DMS114 treated with DMSO at 0.1 percent for 48 hours (cell line): ENCODE results near the gene GRIN2D.
A peak's percentile ranks its signal among the peaks of the same experiment; 100 is the strongest.
"Not testable (repeated sequence)": the region's sequence is repeated elsewhere in the genome, so short reads cannot be mapped to it uniquely, and the experiment has no call there.

Experiments
- DNase-seq: peaks from one replicate; lab custom pipeline; 2025; ENCODE audit not compliant: unreplicated experiment; lab: John Stamatoyannopoulos, UW

The GRIN2D gene

DNA sequence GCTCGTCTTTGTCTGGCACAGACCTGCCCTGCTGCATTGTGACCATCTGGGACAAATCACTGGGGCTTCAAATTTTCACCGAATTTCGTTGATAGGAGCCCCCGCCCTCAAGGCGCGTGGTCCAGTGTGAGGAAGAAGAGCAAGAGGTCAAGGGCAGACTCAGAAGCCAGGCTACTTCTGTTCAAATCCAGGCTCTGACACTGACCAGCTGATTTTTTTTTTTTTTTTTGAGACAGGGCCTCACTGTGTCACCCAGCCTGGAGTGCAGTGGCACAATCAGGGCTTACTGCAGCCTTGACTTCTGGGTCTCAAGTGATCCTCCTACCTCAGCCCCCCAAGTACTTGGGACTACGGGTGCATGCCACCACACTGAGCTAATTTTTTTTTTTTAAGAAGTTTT, 22.1 kb upstream of the GRIN2D start:
- DNase-seq: no peak

DNA sequence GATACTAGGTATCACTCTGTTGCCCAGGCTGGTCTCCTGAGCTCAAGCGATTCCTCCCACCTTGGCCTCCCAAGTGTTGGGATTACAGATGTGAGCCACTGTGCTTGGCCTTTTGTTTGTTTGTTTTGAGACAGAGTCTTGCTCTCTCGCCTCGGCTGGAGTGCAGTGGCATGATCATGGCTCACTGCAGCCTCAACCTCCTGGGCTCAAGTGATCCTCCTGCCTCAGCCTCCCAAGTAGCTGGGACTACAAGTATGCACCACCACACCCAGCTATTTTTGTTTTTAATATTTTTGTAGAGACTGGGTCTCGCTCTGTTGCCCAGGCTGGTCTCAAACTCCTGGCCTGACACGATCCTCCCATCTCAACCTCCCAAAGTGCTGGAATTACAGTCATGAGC, 21.7 kb upstream of the GRIN2D start:
- not testable (repeated sequence) for DNase-seq

DNA sequence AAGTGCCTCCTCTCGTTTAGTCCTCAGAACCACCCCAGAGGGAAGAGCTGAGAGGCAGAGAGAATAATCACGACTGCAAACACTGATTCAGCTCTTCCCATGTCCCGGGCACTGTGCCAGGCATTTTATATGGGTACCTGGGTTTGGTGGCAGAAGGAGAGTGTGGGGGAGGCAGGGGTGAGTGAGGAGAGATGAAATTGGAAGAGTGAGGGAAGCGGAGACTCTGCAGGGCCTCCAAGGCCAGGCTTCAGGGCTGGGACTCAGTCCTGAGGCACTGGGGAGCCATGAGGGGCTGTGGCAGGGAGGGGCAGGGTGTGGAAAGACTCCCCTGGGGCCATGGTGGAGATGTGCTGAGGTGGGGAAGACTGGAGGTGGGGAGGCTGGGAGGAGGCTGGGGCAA, 20.6 kb upstream of the GRIN2D start:
- no peak for DNase-seq

DNA sequence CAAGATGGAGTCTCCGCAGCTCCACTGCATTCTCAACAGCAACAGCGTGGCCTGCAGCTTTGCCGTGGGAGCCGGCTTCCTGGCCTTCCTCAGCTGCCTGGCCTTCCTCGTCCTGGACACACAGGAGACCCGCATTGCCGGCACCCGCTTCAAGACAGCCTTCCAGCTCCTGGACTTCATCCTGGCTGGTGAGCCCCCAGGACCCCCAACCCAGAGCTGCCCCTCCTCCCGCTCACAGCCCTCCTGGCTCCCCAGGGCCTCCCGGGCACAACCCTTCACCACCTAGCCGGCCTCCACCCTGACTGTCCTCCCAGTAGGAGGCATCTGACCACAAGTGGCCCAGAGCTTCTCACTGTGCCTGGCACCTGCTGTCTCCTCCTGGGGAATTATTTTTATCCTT, 19.9 kb upstream of the GRIN2D start:
- no peak for DNase-seq

DNA sequence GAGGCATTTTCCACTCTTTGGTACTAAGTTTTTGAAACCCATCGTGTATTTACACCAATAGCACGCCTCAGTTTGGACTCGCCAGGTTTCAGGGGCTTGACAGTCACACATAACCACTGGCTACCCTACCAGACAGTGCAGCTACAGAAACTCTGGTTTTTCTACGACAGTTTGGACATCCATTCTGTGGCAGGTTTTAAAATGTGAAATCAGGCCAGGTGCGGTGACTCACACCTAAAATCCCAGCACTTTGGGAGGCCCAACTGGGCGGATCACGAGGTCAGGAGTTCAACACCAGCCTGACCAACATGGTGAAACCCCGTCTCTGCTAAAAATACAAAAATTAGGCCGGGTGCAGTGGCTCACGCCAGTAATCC, 15.3 kb upstream of the GRIN2D start:
- DNase-seq: no peak

DNA sequence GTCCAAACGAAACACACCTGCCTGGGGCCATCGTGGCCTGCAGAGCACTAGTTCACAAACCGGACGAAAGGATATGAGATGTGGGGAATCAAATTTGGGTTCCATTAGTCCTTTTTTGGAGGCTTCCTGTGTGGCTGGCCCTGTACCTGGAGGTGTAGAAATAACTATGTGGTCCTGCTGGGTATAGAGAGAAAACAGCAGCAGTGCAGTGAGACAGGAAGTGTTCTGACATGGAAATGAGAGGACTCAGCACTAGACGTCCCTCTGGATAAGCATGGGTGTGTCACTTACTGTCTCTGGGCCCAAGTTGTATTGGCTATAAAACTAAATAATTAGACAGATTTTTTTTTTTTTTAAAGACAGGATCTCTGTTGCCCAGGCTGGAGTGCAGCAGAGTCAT, 14.4 kb upstream of the GRIN2D start:
- no peak for DNase-seq

DNA sequence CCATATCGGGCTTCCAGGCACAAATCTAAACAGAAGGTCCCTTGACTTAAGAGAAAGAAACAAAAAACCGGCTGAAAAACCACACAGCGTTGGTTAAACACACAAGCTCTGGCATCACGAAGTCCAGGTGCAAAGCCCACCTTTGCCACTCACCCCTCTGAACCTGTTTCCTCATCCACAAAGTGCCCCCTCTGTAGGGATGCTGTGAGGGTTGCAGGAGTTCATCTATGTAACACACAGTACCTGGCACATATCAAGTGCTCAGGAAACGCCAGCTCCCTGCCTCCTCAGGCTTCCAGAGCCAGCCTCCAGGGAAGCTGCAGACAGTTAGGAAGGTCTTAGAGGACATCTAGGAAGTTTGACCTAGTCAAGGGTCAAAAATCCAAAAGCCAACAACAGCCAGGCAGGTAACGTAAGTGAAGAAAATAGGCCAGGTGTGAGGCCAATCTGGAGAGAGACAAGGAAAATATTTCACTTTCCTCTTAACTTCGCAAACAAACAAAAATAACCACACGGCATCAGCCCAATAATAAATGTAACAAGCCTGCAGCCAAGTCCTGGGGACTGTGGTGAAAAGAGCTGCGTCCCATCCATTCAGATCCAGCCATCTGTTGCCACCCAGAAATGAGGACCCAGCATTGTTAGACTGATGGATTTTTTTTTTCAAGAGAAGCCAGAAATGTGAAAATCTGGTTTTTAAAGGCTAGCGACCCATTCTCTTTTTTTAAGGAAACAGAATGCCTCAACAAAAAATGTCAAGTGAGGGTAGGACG, 12.1 kb upstream of the GRIN2D start:
- DNase-seq: no peak

DNA sequence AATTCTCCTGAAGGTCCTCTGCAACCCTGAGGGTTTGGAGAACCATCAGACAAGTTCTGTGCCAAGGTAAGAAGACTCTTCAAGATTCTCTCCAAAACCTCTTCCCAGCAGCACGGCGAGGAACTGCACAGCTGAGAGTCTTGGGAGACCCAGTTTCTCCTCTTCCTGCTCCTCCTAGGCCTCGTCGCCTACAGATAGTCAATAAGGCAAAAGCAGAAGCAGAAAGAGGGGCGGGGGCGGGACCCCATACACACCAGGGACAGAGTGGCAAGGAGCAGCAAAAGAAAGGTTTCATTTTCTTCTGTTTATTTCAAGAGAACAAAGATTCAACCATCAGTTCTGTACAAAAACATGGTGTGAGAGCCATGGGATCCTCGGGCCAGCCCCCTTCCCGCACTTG, 11.2 kb upstream of the GRIN2D start:
- no peak for DNase-seq

DNA sequence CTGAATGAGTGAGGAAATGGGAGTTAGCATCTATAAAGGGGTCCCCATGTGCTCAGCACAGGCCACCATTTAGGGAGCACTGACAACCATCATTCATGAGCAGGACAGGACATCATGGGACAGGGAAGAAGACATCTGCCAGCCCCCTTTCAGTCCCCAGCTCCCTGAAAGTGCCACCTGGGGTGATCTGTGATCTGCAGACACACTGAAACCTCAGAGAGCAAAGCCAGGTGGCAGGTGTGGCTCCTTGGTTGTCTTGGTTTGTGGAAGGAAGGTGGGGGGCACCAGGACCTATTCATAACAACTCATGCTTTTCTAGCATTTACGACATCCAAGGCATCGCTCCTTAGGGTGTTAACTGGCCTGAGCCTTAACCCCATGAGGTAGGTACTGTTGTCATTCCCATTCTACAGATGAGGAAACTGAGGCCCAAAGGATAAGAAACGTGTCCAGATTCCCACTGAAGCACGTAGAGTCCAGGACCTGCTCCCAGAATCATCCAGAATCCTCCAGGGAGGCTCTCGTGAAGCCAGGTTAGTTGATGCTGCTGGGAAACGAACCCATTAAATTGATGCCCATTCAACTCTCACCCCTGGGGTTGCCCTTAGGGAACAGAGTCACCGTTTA, 7.9 kb upstream of the GRIN2D start:
- DNase-seq: no peak

DNA sequence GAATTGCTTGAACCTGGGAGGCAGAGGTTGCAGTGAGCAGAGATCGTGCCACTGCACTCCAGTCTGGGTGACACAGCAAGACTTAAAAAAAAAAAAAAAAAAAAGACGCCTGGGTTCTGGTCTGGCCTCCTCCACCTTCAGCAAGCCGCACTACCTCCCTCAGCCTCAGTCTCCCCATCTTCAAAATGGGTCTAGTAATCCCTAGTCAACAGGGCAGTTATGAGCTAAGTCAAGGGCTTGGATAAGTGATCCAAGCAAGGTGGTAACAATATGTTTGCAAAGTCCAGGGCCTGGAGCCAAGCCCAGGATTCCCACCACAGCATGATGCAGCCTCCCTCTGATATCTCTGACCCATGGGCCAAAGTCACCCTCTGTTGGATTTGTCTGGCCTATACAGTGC, 6.5 kb upstream of the GRIN2D start:
- DNase-seq: no peak

DNA sequence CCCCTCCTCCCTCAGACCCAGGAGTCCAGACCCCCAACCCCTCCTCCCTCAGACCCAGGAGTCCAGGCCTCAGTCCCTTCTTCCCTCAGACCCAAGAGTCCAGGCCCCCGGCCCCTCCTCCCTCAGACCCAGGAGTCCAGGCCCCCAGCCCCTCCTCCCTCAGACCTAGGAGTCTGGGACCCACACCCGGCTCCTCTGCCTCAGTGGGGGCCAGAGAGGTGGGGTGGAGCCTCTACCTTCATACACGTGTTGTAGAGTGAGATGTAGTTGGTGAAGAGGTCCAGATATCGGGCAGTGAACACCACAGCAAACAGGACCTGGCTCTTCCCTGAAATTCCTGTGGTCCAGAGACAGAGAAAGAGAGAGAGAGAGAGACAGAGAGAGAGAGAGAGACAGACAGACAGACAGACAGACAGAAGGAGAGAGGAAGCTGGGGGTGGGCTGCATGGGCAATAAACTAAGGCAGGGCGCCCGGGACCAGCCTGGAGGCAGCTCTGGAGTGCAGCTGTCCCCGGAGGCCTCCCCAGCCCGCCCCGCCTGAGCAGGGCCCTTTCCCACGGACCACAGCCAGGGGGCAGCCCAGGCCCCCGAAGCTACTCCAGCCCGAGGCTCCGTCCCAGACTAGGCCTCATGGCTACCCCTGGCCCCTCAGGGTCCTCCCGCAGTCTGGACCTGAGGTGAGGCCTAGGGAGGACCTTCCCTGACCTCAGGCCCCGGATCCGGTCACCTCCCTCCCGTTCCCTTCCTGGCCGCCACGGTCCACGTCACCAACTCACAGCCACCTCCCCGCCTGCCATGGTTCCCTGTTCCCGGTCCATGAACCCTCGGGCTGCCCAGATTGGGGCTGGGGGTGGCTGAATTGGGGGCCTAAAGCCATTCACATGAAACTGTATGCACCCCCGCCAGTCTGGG, 3.0 kb upstream of the GRIN2D start:
- no peak for DNase-seq

DNA sequence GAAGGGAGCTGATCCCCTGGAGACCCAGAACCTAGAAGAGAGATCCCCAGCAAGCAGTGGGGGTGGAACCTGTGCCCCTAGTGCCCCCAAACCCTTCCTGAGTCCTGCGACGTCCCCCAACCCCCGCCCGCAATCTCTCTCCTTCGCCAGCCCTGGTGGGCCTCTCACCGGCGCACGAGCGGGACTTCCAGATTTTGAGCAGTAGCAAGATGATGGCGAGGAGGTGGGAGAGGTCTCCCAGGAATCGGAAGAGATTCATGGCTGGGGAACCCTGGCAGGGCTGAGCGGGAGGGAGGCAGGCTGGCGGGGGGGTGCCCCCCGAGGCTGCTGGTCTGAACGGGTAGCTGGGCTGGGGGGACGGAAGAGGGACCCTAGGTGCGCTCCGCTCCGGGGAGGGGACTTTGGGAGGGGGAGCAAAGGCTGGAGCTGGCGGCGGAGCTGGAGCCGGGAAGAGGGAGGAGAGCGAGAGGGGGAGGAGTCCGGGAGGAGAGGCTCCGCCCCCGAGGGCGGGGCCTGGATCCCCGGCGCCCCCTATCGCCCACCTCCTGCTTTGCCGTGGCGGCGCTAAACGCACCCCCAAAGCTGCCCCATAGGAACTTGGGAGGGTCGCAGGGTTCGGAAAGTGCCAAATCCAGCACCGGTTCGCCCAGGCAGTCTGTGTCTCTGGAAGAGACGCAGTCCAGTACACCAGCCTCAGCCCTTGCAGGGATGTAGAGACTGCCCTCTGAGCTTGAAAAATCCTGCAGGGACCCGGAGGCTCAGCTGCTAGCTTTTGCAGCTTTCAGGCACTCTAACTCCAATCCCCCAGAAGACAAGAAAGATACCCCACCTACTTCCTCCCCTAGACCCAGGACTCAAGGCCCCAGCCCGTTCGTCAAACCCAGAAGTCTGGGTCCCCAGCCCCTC, 2.1 kb upstream of the GRIN2D start, which contains the start of gene KDELR1:
Gene KDELR1 (minus strand): TSS at position 452 of the 906 bp plus-strand sequence. CDS start 193 bp downstream, at position 259.
- peak; percentile 16 for DNase-seq

DNA sequence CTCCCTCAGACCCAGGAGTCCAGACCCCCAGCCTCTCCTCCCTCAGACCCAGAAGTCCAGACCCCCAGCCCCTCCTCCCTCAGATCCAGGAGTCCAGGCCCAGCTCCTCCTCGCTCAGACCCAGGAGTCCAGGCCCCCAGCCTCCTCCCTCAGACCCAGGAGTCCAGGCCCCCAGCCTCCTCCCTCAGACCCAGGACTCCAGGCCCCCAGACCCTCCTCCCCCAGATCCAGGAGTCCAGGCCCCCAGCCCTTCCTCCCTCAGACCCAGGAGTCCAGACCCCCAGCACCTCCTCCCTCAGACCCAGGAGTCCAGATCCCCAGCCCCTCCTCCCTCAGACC, 1.5 kb upstream of the GRIN2D start:
- not testable (repeated sequence) for DNase-seq

DNA sequence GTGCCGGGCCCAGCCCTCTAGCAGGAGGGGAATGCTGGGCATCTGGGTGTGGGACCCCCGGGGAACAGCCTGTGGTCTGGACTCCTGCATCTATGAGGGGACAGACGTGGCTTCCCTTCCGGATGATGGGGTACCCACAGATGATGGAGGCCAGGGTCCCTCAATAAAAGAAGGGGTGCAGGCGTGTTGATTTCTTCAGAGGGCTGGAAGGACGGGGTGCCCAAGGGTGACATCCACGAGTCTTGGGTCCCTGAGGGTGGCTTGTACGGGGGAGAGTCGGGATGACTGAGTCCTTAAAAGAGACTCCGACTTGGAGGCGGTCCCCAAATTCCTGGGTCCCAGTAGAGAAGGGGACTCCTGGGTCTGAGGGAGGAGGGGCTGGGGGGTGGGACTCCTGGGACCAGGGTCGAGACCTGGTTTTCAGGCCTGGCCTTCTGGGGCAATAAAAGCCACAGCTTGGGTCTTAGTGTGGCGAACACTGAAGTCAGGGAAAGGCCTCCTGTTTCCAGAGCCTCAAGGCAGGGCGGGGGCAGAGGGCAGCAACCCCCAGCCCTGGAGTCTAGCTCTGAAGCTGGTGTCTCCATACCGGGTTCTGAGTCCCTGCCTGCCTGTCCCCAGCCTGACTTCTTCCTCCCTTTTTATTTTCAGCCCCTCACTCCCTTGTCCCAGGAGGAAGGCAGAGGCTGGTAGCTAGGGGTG, 459 bp upstream of the GRIN2D start:
- no peak for DNase-seq

DNA sequence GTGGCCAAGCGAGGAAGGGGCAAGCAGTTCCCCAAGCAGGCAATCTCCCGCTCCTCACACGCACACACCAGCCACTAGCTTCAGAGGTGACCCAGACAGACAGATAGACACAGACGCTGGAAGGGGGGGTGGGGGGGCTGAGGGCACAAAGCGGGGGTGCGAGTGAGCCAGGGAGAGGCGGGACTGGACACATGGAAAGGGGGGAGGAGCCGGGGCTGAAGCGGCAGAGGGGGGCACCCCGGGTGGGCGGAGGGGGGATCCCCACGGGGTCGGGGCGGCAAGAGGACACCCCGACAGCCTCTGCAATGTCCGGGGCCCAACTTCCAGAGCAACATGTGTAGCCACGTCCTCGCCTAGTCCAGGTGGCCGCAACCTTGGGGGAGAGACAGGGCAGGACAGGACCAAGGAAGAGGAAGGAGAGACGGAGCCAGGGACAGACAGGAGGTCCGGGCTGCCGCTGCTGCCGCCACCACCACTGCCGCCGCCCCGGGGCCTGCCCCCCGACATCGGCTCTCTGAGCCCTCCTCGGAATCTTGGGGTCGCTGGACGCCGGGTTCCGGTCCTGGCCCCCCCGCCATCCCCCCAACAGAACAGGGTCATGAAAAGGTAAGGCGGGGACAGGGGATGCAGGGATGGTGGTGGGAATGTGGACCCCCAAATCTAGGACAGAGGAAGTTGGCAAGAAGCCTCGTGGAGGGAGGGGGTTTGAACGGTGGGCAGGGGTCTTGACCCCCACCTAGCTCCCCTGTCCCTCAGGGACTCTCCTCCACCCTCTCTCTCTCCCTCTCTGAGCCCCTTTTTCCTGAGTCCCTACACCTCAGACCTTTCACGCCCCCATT, 1.1 kb downstream of the GRIN2D start:
- DNase-seq: no peak

DNA sequence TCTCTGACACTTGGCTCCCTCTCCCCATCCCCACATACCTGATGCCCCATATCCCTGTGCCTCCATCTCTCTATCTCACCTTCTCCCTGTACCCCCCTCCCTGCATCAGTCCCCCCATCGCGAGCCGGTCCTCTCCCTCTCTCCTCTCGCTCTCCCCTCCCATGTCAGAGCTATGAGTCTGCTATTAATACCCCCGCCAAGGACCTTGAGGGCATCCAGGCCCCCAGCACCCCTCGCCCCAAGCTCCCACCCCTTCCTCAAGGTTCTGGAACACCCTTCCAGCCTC, 1.6 kb downstream of the GRIN2D start:
- no peak for DNase-seq

DNA sequence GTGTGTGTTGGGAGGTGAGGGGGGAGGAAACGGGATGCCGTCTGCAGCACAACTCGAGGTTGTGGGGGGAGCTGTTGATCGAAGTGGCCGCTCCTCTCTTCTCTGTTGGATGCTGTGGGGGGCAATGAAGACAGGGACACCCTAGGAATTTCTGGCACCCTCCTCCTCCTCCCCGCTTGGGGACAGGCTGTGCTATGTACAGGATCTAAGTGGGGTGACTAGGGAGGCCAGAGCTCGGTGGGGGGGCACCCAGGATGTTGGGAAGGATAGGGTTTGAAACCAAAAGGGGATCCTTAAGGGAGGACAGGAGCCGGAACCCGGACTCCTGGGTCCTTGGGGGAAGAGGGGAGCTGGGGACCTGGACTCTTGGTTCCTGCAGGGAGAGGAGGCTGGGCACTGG, 2.0 kb downstream of the GRIN2D start:
- no peak for DNase-seq

DNA sequence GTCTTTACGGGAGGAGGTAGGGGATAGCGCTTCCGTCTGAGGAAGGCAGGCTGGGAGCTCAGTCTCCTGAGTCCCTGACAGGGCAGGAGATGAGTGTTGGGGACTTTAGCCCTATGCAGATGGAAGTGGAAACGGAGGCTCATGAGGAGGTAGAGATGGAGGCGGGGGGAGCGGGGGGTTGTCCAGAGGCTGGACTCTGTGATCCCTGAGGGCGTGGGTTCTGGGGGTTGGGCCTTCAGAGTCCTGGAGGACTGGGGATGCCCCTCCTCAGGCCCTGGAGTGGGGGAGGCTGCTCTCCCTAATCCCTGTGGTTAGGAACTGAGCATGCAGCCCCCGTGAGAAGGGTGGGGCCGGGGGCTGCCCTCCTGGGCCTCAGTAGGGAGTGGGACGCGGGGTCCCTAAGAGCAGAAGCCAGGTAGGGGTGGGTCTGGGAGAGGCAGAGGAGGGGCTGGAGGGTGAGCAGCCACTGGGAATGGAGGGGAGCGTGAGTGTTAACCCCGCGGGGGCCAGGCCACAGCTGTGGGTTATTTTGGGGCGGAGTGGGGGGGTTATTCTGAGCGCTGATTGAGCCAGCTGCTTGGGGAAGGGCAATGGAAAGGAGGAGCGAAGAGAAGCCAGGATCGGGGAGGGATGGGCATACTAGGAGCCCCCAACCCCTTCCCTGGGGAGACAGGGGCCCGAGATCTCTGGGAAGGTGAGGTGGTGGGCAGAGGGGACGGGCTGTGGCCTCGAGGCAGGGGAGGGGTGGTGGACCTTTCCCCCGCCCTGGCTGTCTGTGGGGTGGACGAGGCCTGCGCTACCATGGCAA, 2.8 kb downstream of the GRIN2D start:
- no peak for DNase-seq

DNA sequence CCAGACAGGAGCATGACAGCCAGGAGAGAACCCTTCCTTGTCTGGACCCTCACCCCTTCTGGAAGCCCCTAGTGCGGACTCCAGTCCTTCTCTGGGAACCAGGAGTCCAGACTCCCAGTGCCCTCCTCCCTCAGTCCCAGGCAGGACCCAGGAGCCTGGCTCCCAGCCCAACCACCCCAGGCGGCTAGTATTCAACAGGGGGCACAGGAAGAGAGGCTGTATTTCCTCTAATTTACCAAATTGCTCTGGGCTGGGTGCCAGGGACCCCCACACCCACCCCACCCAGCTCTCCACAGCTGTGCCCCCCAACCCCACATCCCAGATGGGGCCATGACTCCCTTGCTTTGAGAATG, 3.3 kb downstream of the GRIN2D start:
- no peak for DNase-seq
